ENCODE results near the gene HCFC2. TPM values are rescaled to one million over a fixed set of nuclear protein-coding genes. Genes with fewer than 3 reads are reported as not detected.
"Not testable (repeated sequence)": the region's sequence is repeated elsewhere in the genome, so short reads cannot be mapped to it uniquely, and the experiment has no call there.

The HCFC2 gene
- total RNA-seq, 1 experiment from 2014 or later, result 0.97 TPM

DNA sequence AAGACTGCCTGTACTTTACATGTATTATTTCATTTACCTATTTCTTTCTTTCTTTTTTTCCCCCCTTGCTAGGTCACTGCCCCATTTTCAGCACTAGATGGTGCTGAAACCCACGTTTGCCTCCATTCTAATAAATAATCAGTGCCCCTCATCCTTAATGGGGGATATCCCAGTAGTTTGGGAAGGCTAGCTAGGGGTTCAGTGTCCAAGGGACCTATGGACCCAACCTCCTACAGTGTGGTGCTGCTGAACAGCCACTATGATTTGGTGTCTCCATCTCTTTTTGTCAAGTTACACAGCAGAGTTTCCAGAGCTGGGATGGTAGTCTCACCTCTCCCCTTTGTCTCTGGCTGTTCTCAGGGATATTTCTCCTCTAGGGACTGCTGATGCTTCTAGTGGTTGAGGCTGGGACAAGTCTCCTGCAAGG, 6.5 kb upstream of the HCFC2 start:
- peak; percentile 41 for DNase-seq (ENCODE audit: low spot score)

DNA sequence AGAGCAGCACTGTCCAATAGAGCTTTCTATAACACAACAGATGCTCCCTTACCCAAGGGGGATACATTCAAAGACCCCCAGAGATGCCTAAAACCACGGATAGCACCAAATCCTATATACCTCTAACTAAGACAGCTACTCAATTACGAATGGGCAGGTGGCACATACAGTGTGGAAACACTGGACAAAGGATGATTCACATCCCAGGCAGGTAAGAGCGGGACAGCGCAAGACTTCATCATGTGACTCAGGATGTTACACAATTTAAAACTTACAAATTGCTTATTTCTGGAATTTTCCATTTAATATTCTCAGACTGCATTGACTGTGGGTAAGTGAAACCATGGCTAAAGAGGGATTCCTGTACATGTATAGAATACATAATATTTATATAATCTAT, 5.5 kb upstream of the HCFC2 start:
- DNase-seq (ENCODE audit: low spot score), result no peak

DNA sequence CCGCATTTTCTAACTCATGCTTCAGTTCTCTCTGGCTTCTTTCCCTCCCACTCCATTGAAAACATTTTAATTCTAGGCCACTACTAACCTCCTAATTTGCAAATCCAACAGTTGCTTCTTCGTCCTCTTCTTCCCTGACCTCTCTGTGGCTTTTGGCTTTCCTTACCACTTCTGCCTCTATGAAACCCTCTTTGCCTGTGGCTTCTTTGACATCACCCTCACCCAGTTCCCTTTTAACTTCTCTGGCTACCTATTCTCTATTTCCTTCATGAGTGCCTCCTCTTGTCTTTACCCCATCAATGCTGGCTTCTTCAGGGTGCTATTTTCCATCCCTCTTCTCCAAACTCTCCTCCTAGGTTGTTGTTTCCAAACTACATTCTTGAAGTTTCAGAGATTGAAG, 4.4 kb upstream of the HCFC2 start:
- no peak for DNase-seq (ENCODE audit: low spot score)

DNA sequence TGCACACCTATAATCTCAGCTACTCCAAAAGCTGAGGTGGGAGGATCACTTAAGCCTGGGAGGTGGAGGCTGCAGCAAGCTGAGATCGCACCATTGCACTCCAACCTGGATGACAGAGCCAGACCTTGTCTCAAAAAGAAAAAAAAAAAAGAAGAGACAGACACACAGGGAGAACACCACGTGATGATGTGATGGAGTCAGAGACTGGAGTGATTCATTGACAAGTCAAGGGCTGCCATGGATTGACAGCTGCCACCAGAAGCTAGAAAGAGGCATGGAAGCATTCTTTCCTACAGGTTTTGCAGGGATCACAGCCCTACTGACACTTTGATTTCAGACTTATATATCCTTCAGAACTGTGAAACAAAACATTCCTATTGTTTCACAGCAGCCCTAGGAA, 3.5 kb upstream of the HCFC2 start:
- no peak for DNase-seq (ENCODE audit: low spot score)

DNA sequence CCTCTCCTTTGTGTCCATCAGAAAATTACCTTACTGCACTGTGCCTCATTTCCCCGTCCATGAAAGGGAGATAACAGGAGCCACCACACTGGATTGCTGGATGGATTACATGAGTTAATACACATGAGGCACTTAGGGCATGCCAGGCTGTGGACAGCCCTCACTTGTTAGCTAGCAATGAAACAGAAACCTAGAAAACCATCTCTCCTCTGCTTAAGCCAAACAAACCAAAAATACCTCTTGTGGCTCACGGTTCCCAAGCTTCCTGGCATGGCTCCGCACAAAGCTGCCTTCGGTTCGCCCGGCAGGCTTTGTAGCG, 660 bp upstream of the HCFC2 start:
- DNase-seq (ENCODE audit: low spot score), result peak; percentile 31

DNA sequence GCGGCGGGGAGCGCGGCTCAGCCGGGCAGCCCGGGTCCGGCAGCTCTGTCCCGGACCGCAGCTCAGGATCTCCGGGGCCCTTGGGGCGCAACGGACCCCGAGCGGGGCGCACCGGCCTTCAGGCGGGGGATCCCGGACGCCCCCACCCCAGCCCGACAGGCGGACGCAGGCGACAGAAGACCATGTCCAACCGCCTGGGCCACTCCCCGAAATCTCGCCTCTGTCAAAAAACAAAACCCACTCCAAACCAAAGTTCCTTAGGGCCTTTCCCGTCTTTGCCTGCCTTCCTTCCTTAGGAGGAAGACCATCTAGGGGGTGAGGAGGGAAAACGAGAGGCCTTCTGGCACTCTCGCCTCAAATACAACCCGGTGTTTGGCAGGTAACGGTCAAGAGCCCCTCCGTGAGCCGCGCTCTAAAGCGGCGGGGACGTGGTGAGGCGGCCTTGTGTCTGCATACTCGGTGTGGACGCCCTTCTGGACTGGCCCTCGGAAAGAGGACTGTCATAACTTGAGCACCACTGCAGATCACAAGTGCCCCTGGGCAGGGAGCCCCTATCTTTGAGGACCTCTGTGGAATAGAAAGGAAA, 604 bp downstream of the HCFC2 start:
- peak; percentile 9 for DNase-seq (ENCODE audit: low spot score)

DNA sequence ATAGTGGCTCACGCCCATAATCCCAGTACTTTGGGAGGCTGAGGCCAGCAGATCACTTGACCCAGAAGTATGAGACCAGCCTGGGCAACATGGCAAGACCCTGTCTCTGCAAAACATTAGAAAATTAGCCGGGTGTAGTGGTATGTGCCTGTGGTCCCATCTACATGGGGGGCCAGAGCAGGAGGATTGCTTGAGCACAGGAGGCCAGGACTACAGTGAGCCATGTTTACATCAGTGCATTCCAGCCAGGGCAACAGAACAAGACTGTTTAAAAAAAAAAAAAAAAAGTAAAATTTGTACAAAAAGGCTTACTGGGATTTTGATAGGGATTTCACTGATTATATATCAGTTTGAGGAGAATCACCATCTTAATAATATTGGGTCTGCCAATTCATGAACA, 7.8 kb downstream of the HCFC2 start:
- DNase-seq (ENCODE audit: low spot score), result no peak

DNA sequence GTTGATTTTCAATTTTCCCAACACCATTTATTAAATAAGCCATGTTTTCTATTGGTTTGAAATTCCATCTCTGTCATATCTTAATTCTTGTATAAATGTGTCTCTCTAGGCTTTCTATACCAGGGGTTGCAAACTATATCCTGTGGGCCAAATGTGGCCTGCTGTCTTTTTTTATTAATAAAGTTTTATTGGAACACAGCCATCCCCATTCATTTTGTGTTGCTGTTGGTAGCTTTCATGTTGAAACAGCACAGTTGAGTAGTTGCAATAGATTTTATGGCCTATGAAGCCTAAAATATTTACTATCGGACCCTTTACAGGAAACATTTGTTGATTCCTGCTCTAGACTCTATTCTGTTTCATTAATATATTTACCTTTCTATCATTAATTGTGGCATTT, 9.4 kb downstream of the HCFC2 start:
- DNase-seq (ENCODE audit: low spot score), result no peak

DNA sequence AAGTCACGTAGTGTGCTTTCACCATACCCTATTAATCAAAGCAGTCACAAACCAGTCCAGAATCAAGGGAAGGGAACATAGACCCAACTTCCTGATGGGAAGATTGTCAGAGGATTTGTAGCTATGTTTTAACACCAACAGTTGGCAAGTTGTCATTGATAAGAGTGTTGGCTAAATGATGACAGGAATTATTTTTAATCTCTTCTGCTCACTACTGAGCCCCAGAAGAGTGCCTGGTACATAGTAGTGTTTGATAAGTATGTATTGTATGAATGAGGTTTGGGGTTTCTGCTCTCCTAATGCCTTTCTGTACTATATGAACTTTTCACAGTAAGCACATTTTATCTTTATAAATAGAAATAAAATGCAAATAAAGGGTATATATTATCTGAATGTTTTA, 14.7 kb downstream of the HCFC2 start:
- no peak for DNase-seq (ENCODE audit: low spot score)

DNA sequence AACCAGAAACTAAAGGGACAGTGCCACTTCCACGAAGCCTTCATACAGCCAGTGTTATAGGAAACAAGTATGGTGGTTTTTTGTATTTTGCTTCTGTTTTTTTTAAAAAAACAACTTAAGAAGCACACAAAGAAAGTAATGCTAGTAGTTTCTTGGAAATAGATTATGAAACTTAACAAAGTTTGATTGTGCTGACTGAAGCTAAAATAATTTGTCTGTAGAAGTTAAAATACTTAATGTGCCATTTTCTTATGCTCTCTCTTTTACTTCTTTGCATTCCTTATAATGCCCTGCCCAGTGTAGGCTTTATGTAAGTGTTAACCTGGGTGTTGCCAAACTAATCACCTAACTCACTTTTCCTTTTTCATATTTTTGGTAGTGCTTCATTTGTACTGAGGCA, 16.4 kb downstream of the HCFC2 start:
- DNase-seq (ENCODE audit: low spot score), result no peak

DNA sequence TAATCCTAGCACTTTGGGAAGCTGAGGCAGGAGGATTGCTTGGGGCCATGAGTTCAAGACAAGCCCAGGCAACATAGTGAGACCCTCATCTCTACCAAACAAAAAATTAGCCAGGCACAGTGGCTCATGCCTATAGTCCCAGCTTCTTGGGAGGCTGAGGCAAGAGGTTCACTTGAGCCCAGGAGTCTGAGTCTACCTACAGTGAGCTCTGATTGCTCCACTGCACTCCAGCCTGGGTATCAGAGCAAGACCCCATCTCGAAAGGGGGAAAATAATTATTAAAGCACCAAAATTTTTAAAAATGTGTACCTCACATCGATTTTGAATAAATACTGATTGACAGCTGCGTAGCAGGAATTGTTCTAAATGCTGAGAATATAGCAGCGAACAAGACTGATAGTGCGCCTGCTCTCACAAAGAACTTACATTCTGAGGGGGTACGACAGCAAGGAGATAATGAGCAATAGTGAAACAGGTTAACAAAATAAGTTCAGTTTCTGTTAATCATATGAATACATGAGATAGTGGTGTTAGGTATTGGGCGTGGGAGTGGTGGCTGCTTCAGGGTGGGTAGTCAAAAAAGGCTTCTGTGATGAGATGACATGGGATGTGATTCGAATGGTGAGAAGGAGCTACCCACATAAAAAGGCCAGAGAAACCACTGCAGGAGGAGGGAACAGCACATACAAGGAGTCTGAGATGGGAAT, 19.6 kb downstream of the HCFC2 start:
- DNase-seq (ENCODE audit: low spot score), result no peak

DNA sequence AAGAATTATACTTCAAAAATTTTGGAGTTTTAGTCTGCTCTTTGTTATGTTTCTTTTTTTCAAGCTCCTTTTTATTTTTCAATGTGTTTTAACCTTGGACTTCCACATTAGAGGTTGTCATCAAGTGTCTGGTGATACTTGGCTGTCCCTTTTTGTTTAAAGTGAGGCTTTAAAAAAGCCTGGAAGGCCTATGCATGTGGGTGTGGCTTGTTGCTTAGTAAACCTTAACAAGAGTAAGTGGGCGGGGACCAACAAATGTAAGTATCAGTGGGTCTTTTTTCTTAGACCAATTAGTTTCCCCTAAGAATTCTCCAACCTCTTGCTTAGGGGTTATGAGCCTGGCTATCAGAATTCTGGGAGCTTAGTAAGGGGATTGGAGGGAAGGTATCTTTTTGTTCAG, 26.4 kb downstream of the HCFC2 start:
- no peak for DNase-seq (ENCODE audit: low spot score)

DNA sequence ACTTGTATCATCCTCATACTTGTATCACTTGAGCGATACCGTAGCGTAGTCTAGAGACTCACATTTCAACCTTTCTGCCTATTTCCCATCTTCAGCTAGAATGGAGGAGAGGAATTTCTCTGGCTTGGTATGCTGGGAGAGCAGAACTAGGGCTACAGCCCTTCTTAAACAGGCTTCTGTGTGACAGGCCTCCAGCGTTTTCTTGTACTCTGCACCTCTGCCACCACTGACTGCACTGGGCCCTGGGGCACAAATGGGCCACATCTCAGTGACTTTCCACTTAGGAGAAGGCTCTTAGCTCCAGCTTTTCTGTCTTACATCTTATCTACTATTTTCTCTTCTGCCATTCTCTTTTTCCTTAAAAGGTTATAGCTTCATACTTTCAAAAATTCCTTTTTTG, 26.8 kb downstream of the HCFC2 start:
- DNase-seq (ENCODE audit: low spot score), result no peak

DNA sequence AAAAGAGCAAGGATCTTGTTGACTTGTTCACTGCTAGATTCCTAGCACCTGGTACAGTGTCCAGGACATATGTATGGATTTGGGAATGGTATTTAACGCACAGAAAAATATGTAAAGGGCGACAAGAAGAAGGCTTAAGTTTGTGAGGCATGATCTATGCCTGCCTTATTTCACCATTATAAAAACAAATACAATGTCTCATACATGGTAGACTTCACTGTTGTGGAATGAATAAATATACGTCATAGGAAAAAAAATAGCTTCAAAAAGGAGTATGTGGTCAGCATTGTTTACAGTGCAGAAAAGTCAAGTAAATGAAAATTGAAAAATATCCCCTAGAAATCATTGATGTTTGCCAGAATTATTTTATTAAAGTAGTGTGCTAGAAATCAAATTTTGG, 30.0 kb downstream of the HCFC2 start:
- no peak for DNase-seq (ENCODE audit: low spot score)

DNA sequence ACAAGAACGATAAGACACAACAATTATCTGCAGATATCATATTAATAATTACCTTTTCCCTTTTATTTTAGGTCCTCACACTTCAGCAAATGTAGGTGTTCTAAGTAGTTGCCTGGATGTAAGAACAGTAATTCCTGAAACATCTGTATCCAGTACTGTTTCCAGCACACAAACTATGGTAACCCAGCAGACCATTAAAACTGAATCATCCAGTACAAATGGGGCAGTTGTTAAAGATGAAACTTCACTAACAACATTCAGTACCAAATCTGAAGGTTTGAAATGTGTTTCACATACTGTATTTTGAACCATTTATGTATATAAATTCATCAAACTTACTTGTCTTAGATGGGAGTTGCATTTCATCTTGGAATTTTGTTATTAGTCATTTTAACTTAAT, 31.0 kb downstream of the HCFC2 start:
- DNase-seq (ENCODE audit: low spot score), result no peak

DNA sequence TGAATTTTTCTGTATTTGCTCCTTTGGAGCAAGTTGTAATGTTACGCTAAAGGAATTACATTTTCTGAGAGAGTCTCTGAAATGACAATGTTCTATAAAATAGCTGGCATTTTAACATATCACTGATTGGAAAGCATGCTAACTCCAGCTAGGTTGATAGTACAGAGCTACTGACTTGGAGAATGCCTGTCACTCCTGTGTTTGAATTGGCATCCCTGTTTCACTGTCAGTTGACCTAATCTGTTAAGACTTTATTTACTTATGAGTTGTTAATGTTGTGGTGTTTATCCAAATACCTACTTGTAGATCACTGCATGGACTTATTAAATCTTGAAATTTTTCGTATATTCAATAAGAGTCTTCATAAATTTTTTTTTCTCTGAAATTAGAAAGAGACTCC, 33.6 kb downstream of the HCFC2 start:
- DNase-seq (ENCODE audit: low spot score), result no peak

DNA sequence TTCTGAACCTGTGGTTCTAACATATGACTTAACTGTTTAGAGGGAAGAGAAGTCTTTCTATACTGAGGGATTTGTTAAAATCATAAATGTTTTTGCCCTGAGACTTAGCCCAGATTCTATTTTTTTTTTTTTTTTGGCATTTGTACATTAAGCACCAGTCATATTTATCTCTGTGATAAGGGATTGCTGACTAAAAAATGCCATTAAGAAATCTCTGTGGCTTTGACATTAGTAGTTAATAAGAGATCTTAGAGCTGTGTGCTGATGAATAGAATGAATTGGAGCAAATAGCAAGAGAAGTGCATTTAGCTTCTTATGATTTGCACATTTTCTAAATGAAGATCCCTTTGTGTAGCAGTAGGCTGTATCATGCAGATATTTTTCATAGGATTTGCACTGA, 41.1 kb downstream of the HCFC2 start:
- no peak for DNase-seq (ENCODE audit: low spot score)

DNA sequence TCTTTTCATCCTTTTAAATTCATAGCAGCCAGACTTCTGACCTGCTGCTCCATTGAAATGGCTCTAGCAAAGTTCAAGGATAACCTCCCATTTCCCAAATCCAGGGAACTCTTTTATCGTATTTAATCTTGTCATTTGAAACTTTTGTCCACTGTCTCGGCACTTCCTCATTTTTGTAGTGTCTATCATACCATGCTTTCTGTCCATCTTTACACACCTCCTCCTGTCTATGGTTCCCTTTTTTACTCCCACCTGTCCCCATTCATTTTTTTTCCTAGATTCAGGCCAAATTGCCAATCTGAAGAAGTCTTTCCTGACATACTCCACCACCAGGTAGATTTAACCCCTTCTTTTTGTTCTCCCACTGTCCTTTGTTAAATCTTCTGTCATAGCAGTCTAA, 42.6 kb downstream of the HCFC2 start:
- DNase-seq (ENCODE audit: low spot score), result no peak

DNA sequence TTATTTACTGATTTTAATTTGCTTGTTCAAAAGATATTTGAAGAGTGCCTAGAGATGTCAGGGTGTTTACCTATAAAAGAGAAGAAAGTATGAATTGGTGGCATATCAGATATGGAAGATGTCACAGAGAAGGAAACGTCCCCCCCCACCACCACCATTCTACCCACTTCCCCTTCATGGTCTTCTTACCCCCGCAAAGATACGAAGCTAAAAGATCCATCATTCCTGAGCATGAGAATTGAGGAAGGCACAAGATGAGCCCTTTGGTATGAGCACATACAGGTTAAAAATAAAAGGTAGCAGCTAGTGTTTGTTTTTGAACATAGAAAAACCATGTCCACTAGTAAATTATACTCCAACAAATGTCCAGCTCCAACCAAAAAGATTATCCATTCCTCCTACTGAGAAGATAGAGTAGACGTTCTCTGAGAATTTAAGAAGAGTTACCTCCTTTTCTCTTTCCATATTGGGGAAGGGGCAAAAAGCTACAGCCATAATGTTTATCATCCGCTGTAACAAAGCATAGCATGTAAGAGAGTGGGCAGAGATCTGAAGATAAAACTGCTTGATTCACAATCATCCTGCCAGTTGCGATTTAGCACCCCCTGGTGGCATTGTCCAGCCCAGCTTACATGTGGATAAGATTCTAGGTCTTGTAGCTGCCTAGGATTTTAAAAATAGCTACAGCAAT, 44.6 kb downstream of the HCFC2 start:
- peak; percentile 91 for DNase-seq (ENCODE audit: low spot score)

DNA sequence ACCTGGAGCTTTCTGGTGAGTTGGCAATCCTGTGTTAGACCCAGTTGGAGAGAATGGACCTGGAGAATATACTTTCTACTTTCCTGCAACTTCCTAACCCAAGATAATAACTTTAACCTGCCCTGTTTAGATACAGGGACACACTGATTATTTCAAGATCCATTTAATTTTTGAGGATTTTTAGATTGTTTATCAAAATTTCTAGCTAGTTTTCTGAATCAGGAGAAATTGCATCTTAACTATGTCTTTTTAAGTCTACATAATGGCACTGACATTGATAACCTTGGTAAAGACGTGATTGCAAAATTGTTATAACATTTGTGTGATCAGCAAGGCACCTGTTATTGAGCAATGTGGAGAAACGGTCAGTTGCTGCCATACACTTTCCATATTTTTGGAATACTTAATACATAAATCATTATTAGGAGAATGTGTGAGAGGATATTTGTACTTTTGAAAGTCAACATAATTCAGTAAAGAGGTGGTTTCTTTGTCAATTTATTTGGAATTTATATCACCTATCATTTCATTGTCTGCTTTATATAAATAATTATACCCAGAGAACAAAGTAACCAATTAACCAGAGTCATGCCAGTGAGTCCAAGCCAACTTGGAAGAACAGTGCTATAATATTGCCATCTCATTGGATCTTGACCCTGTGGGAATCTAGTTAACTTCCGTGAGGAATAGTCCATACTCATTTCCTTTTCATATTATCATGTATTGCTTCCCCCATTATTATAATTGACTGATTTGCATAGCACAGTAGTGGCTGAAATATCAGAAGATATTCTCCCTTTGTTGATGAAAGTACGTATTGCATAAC, 45.3 kb downstream of the HCFC2 start:
- DNase-seq (ENCODE audit: low spot score), result no peak

DNA sequence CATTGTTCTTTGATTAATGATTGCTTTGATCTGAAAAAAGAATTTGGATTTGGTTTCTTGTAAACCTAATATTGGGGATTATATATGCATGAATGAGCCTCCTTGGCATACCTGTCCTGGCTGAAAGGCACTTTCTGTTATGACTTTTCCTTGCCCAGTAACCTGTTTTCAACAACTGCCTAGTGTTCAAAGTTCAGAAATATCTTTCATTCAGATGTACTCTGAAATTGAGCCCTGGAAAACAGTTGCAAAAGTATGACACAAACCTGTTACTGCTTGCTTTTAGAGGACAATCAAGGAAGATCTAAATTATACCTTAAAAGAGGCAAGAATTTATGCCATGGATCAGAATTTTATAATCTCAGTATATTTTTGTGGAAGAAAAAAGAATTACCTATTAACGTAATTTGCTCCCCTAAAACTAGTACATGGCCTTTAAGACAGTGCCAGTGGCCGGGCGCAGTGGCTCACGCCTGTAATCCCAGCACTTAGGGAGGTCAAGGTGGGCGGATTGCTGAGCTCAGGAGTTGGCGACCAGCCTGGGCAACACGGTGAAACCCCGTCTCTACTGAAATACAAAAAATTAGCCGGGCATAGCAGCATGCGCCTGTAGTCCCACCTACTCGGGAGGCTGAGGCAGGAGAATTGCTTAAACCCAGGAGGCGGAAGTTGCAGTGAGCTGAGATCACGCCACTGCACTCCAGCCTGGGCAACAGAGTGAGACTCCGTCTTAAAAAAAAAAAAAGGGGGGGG, 50.7 kb downstream of the HCFC2 start:
- not testable (repeated sequence) for DNase-seq (ENCODE audit: low spot score)

DNA sequence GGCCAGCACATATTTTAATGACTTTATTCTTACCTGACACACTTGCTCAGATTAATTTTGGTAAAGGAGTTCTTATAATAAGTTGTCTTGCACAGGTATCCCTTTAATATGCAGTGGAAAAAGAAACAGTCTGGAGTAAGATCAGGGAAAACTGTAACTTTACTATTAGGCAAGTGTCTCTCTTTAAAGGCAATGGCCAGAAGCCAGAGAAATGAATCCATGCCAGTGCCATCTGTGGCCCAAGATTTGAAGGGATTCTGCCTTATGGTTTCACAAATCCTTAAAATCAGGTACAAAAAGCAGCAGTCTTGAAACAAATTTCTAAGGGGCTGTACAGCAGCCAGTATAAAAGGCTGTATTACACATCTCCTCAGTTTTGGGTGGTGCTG, 51.2 kb downstream of the HCFC2 start:
- no peak for DNase-seq (ENCODE audit: low spot score)
